K562 (cell line): ENCODE results near the gene TRPC4AP. TPM values are rescaled to one million over a fixed set of nuclear protein-coding genes. Genes with fewer than 3 reads are reported as not detected.

Experiments
- ATAC-seq: fragments of 200-7000 bp; cut with Tn5 transposase; 3 replicates; pipeline ENCODE4 v1.9.1; 2020; ENCODE audit warnings: moderate library complexity
- BruUV-seq: library from RNA; stranded (reverse); fragments of 400-500 nt; replicated peaks from 2 replicates; lab custom pipeline; 2021; lab: Mats Ljungman, UMichigan
- CTCF ChIA-PET: fragments of 300-600 bp; formaldehyde crosslinking; extraction: SDS; loops from one replicate; lab custom pipeline; 2021; ENCODE audit warnings: low intra/inter-chr PET ratio; lab: Yijun Ruan, JAX
- POLR2A ChIA-PET: fragments of 300-600, 350-650 bp; sonication (Branson Sonifier 250); formaldehyde crosslinking; extraction: SDS; loops from one replicate; lab custom pipeline; 2021; ENCODE audit warnings: antibody characterized with exemption, inconsistent platforms; lab: Yijun Ruan, JAX
- DNase-seq, 4 experiments: peaks; one replicate each; pipeline versions ENCODE4 v3.0.0 to v3.0.0-alpha.2; 2011 to 2018; ENCODE audit warnings: low spot score in 3 of 4, mixed read lengths in 3 of 4; ENCODE audit errors: extremely low read depth in 1 of 4
- FAIRE-seq: peaks from 2 replicates; lab custom pipeline; 2011; peaks lifted over from hg19 to GRCh38; lab: Jason Lieb, UNC
- H2AFZ ChIP-seq: 2 replicates; pipeline ENCODE4 v1.6.0; 2011; ENCODE audit warnings: low read depth, low read length, control low read depth, inconsistent platforms
- H3K27ac ChIP-seq: fragments of 200-600 bp; 3 replicates; pipeline ENCODE4 v1.8.0; 2011; ENCODE audit warnings: low read depth, mild to moderate bottlenecking, control low read depth, inconsistent platforms, low read length, moderate library complexity, mixed read lengths; ENCODE audit errors: extremely low read depth
- H3K27me3 ChIP-seq, 2 experiments: fragments of 300-600 bp in 1 of 2; 2 replicates in 1 of 2; 3 replicates in 1 of 2; pipeline versions ENCODE4 v1.6.0 to v1.8.0; 2011; ENCODE audit warnings: inconsistent platforms in 2 of 2, low read length in 2 of 2, mild to moderate bottlenecking in 1 of 2, mixed read lengths in 1 of 2, moderate library complexity in 1 of 2; ENCODE audit not compliant: control insufficient read depth in 2 of 2, insufficient read depth in 2 of 2
- H3K36me3 ChIP-seq: fragments of 300-600 bp; 3 replicates; pipeline ENCODE4 v1.8.0; 2011; ENCODE audit warnings: mild to moderate bottlenecking, low read length, inconsistent platforms; ENCODE audit not compliant: control insufficient read depth, insufficient read depth
- H3K4me1 ChIP-seq, 2 experiments: fragments of 200-600 bp in 1 of 2; replicated peaks in 1 of 2; 2 replicates in 1 of 2; 3 replicates in 1 of 2; pipeline versions ENCODE4 v1.5.1 to v1.8.0; 2011; ENCODE audit warnings: inconsistent platforms in 2 of 2, low read length in 2 of 2, mild to moderate bottlenecking in 1 of 2, mixed read lengths in 1 of 2, moderate library complexity in 1 of 2; ENCODE audit not compliant: control insufficient read depth in 2 of 2, insufficient read depth in 2 of 2
- H3K4me2 ChIP-seq: 2 replicates; pipeline ENCODE4 v1.6.1; 2011; ENCODE audit warnings: low read length, control low read depth, inconsistent platforms, mixed read lengths; ENCODE audit not compliant: insufficient read depth
- H3K4me3 ChIP-seq: fragments of 200-600 bp; sonication (generic), shearing (Covaris generic); 2 replicates; pipeline ENCODE4 v1.5.1; 2016; ENCODE audit warnings: control low read depth, inconsistent platforms
- H3K79me2 ChIP-seq: fragments of 200-600 bp; 3 replicates; pipeline ENCODE4 v1.8.0; 2011; ENCODE audit warnings: low read length, inconsistent platforms; ENCODE audit not compliant: control insufficient read depth, insufficient read depth
- H3K9ac ChIP-seq, 2 experiments: 2 replicates each; pipeline versions ENCODE4 v1.6.0 to v1.6.1; 2011; ENCODE audit warnings: low read depth in 2 of 2, low read length in 2 of 2, control low read depth in 1 of 2, inconsistent platforms in 1 of 2, mild to moderate bottlenecking in 1 of 2, mixed read lengths in 1 of 2; ENCODE audit not compliant: insufficient read depth in 1 of 2
- H3K9me1 ChIP-seq: one replicate; pipeline ENCODE4 v1.6.0; 2011; ENCODE audit warnings: inconsistent platforms, mild to moderate bottlenecking, low read length, moderate library complexity; ENCODE audit not compliant: control insufficient read depth, insufficient read depth
- H3K9me3 ChIP-seq: replicated peaks from 2 replicates; pipeline ENCODE4 v1.5.1; 2011; ENCODE audit warnings: low read depth, low read length, inconsistent platforms; ENCODE audit not compliant: control insufficient read depth, insufficient read depth
- H4K20me1 ChIP-seq: replicated peaks from 2 replicates; pipeline ENCODE4 v1.6.1; 2011; ENCODE audit warnings: low read length, inconsistent platforms, mixed read lengths; ENCODE audit not compliant: control insufficient read depth, insufficient read depth
- CCNT2 ChIP-seq: IDR thresholded peaks from 2 replicates; pipeline ENCODE4 v1.6.1; 2011; ENCODE audit warnings: borderline replicate concordance, low read depth, mild to moderate bottlenecking, moderate library complexity, mixed read lengths, low read length; ENCODE audit not compliant: insufficient read length; ENCODE audit errors: extremely low read depth
- JUND ChIP-seq, 2 experiments: IDR thresholded peaks; 2 replicates in 1 of 2; 3 replicates in 1 of 2; pipeline ENCODE4 v1.6.1; 2011; ENCODE audit warnings: borderline replicate concordance in 2 of 2, low read depth in 2 of 2, low read length in 2 of 2, improper control_type of control experiment in 1 of 2, missing biosample characterization in 1 of 2, missing genetic modification characterization in 1 of 2, missing genetic modification reagents in 1 of 2
- L3MBTL2 ChIP-seq: fragments of 450-650 bp; IDR thresholded peaks from 2 replicates; pipeline ENCODE4 v1.6.1; 2016; ENCODE audit warnings: mild to moderate bottlenecking, moderate library complexity
- POLR2AphosphoS2 ChIP-seq: IDR thresholded peaks from 2 replicates; pipeline ENCODE4 v1.6.1; 2012; ENCODE audit warnings: low read length, improper control_type of control experiment
- POLR2H ChIP-seq: IDR thresholded peaks from 2 replicates; pipeline ENCODE4 v1.6.1; 2016; ENCODE audit warnings: missing genetic modification characterization, low read depth, mild to moderate bottlenecking, control low read depth, missing compliant biosample characterization, moderate library complexity
- WGBS: fragments of 100-300 bp; shearing (Covaris generic); methylation state at CpG from one replicate; pipeline ENCODE4 v1.1.6; 2016; ENCODE audit warnings: low coverage, mixed read lengths; ENCODE audit not compliant: insufficient coverage; ENCODE audit errors: missing lambda C conversion rate; 5-methylcytosine and 5-hydroxymethylcytosine counted together
- in situ Hi-C: fragments of 300-500 bp; cut with MboI; formaldehyde crosslinking; loops from 4 replicates; pipeline ENCODE4 v1.15.0; 2018; ENCODE audit warnings: inconsistent platforms, mixed read lengths
- intact Hi-C: fragments of 100-400 bp; cut with micrococcal nuclease; formaldehyde crosslinking; loops from 2 replicates; pipeline ENCODE4 v1.14.2; 2022
- polyA plus RNA-seq, 8 experiments: library from polyadenylated mRNA; depleted of rRNA in 4 of 8; stranded (reverse) in 5 of 8; unstranded in 3 of 8; fragments of >200 nt; fragmentation: Nextera tagmentation in 2 of 8; fragmentation: Illumina TruSeq in 1 of 8; extraction: Ambion mirVana in 2 of 8; extraction: Trizol in 1 of 8; gene quantifications; 2 replicates each; pipeline versions ENCODE4 v1.2.1 to v1.2.3, GENCODE V29; 2011 to 2014; ENCODE audit warnings: inconsistent platforms in 1 of 8, missing spikeins in 1 of 8
- total RNA-seq, 7 experiments: library from RNA; depleted of rRNA in 6 of 7; stranded (reverse); fragments of >200 nt in 6 of 7; fragmentation: Illumina TruSeq in 2 of 7; extraction: Trizol in 2 of 7; gene quantifications; 2 replicates each; pipeline versions ENCODE4 v1.2.1 to v1.2.3, GENCODE V29; 2011 to 2021; ENCODE audit warnings: low replicate concordance in 1 of 7
- TF ChIP-seq, protein P1 (sequence below): fragments of 450-650 bp; IDR thresholded peaks from 2 replicates; pipeline ENCODE4 v1.6.1; 2016; ENCODE audit warnings: low read depth
- TF ChIP-seq, protein P2 (sequence below): fragments of 250-450 bp; sonication (Bioruptor Pico); IDR thresholded peaks from 2 replicates; pipeline ENCODE4 v1.5.0; 2021; ENCODE audit warnings: mild to moderate bottlenecking, moderate library complexity

Gene TRPC4AP
- total and polyA plus RNA-seq, 9 of the 15 experiments (the other 6 are each of a cell fraction or from before 2014, with no cell fraction given), result 2.3 to 70.3 (median 33.3) TPM

DNA sequence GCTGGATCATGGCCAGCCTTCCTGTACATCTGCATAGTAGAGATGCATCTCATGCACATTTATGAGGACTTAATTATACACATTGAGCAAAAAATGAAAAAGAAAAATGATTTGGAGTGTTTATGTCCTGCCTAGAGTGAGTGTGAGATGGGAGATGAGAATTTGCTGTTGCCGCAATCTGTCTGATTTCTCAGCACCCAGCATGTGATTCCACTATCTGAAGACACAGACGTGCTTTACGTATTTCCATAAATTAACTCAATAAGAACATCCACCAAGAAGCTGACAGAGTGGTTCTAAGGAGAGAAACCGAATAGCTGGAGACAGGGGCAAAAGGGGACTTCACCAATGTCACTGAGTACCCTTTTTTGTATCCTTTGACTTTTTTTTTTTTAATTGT, 39.3 kb upstream of the TRPC4AP start (continued):
- TF ChIP-seq, protein P1, sequence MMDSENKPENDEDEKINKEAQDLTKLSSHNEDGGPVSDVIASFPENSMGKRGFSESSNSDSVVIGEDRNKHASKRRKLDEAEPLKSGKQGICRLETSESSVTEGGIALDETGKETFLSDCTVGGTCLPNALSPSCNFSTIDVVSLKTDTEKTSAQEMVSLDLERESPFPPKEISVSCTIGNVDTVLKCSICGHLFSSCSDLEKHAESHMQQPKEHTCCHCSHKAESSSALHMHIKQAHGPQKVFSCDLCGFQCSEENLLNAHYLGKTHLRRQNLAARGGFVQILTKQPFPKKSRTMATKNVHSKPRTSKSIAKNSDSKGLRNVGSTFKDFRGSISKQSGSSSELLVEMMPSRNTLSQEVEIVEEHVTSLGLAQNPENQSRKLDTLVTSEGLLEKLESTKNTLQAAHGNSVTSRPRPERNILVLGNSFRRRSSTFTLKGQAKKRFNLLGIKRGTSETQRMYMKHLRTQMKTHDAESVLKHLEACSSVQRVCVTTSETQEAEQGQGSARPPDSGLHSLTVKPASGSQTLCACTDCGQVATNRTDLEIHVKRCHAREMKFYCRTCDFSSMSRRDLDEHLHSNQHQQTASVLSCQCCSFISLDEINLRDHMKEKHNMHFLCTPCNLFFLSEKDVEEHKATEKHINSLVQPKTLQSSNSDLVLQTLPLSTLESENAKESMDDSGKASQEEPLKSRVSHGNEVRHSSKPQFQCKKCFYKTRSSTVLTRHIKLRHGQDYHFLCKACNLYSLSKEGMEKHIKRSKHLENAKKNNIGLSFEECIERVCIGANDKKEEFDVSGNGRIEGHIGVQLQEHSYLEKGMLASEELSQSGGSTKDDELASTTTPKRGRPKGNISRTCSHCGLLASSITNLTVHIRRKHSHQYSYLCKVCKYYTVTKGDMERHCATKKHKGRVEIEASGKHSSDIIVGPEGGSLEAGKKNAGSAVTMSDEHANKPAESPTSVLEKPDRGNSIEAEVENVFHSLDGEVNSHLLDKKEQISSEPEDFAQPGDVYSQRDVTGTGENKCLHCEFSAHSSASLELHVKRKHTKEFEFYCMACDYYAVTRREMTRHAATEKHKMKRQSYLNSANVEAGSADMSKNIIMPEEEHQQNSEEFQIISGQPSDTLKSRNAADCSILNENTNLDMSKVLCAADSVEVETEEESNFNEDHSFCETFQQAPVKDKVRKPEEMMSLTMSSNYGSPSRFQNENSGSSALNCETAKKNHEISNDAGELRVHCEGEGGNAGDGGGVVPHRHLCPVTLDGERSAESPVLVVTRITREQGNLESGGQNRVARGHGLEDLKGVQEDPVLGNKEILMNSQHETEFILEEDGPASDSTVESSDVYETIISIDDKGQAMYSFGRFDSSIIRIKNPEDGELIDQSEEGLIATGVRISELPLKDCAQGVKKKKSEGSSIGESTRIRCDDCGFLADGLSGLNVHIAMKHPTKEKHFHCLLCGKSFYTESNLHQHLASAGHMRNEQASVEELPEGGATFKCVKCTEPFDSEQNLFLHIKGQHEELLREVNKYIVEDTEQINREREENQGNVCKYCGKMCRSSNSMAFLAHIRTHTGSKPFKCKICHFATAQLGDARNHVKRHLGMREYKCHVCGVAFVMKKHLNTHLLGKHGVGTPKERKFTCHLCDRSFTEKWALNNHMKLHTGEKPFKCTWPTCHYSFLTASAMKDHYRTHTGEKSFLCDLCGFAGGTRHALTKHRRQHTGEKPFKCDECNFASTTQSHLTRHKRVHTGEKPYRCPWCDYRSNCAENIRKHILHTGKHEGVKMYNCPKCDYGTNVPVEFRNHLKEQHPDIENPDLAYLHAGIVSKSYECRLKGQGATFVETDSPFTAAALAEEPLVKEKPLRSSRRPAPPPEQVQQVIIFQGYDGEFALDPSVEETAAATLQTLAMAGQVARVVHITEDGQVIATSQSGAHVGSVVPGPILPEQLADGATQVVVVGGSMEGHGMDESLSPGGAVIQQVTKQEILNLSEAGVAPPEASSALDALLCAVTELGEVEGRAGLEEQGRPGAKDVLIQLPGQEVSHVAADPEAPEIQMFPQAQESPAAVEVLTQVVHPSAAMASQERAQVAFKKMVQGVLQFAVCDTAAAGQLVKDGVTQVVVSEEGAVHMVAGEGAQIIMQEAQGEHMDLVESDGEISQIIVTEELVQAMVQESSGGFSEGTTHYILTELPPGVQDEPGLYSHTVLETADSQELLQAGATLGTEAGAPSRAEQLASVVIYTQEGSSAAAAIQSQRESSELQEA, result no peak

DNA sequence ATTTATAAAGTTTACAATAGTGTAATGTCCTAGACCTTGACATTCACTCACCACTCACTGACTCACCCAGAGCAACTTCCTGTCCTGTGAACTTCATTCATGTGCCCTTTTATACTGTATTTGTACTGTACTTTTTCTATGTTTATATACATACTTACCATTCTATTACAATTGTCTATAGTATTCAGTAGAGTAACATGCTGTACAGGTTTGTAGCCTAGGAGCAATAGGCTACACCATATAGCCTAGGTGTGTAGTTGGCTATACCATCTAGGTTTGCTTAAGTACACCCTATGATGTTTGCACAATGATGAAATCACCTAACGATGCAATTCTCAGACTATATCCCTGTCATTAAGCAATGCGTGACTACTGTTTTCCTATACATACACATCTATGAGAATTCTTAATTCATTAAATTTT, 37.1 kb upstream of the TRPC4AP start:
- no peak for FAIRE-seq
- Histone ChIP-seq H3K9ac (no peak overlapping the region), H3K79me2 (no peaks in the 10 kb centered on the region), H3K36me3 (peaks cover 40% of the 10 kb centered on the region), H3K27ac (no peak overlapping the region), H3K9me3 (no peaks in the 10 kb centered on the region), H3K9me1 (no peaks in the 10 kb centered on the region), H2AFZ (no peak overlapping the region), H3K4me1 (peaks cover 0 to 7% of the 10 kb centered on the region in 2 experiments; a peak in 2 of 5 replicates), H4K20me1 (no peaks in the 10 kb centered on the region), H3K4me2 (no peak overlapping the region), H3K27me3 (no peaks in the 10 kb centered on the region), H3K4me3 (no peak overlapping the region)
- WGBS, result 51% methylated on average over 2 of the region's 2 CpGs
- no TSS peak for BruUV-seq
- DNase-seq, result no peak
- ChIA-PET POLR2A (interaction anchor here (0.9 to 1.6 kb wide), 2 partner anchors 13 to 17 kb away, joined by 3 to 5 read pairs; partner anchors contain the start of gene EDEM2), CTCF (no interaction called here)
- intact Hi-C loops, result no loop called here
- peak; percentile 62 for ATAC-seq
- in situ Hi-C loops, result loop anchor here (25.0 kb wide), 1 partner anchor 308 kb away; the partner anchor contains the start of gene GDF5
- no peak for TF ChIP-seq CCNT2
- TF ChIP-seq, protein P2, sequence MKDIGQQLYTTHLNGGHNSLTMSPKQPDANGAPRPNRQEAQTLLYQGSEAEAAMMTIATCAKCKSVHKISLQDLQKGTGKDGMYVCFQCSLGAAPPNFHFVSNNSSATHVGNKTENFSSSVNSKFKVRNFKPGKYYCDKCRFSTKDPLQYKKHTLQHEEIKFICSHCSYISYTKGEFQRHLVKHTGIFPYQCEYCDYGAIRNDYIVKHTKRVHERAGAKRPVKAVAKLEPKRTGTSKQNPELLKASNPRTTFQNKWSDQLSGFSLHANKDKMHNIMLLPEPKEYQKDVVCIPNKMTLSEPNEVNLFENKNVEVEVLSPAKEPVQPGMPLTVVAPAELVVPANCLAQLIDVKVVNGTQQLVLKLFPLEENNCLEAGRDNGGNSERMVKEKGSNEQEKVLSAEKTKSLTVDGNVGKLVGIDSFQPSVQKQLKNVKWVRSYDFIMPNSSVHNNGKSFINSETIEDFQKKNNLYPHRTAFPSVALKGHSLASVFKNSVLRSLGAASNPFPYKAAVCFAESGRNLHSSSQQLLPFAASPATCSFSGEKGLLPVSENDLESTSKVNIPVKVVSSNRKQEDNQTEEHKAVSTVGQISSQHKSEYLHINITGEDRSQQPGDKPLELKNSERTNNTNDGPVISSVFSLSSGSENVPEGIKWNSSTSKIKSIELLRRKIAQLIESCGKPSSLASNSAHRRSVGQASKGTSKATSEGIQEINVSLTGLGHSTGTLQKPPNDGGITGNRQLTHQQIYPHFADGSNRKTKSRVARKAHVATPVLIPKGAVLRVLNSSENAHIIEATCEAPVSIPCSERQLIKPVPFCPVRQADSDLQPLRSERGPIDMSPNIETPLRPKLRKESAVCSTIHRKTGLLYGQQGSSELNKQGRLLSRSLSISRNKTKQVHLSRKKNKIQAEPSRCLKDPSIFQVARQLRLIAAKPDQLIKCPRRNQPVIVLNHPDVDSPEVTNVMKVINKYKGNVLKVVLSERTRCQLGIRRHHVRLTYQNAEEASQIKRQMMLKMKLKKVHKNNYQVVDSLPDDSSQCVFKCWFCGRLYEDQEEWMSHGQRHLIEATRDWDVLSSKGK (CRISPR knock-in tag), result no peak
- TF ChIP-seq JUND (IDR thresholded peaks at IDR 0.05; ENCODE audit: borderline replicate concordance, low read depth, low read length), result no peak
- 0 out of 3 replicates have a peak, but pooled peaks have one; percentile 35 for TF ChIP-seq JUND (tag; IDR thresholded peaks at IDR 0.05; ENCODE audit: borderline replicate concordance, low read depth, low read length)
- TF ChIP-seq L3MBTL2, result no peak
- peak; percentile 31; the same call in 1 of the 2 replicates for TF ChIP-seq POLR2H (tag)
- TF ChIP-seq POLR2AphosphoS2, result no peak
